ENCODE results near the gene RGPD5.
"Not testable (repeated sequence)": the region's sequence is repeated elsewhere in the genome, so short reads cannot be mapped to it uniquely, and the experiment has no call there.

Gene RGPD5

DNA sequence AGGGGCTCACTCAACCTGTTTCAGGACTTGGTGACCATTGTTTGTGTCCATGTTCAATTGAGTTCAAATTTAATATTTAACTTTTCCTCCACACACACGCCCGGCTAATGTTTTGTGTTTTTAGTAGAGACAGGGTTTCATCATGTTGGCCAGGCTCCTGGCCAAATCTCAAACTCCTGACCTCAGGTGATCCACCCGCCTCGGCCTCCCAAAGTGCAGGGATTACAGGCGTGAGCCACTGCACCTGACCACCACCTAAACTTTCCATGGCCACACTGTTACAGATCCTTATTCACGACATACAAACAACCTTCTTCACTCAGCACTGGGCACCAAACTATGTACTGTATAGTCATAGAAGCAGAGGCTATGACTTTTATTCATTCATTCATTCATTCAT is 100.0 kb downstream of the RGPD5 start:
- not testable (repeated sequence) for DNase-seq

GRCh38 chr2:109895090-109895869 is 101.2 kb downstream of the RGPD5 start:
- not testable (repeated sequence) for DNase-seq

DNA sequence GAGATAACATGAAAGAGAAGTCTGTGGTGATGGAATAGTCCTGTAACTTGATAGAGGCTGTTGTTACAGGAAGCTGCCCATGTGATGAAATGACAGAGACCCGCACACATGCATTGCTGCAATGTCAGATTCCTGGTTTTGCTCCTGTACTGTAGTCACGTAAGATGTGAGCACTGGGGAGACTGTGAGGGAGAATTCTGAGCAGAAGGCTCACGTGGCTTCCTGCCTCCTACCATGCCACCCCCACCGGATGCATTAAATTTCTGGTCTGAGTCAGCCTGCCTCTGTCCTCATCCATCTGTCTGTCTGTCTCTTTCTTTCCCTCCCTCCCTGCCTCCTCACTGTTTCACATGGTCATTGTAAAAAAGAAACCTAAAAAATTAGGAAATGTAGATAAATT is 102.1 kb downstream of the RGPD5 start:
- DNase-seq: not testable (repeated sequence)

- DNase-seq: not testable (repeated sequence)
These were observed 103.8 kb downstream of the RGPD5 start for GRCh38 chr2:109897769-109898461.

- not testable (repeated sequence) for DNase-seq
These were observed 104.6 kb downstream of the RGPD5 start, which contains the start of gene LIMS3 for GRCh38 chr2:109898462-109899336. LIMS3 (plus strand) TSS chr2:109898688; CDS start chr2:109898729, 41 bp downstream.

DNA sequence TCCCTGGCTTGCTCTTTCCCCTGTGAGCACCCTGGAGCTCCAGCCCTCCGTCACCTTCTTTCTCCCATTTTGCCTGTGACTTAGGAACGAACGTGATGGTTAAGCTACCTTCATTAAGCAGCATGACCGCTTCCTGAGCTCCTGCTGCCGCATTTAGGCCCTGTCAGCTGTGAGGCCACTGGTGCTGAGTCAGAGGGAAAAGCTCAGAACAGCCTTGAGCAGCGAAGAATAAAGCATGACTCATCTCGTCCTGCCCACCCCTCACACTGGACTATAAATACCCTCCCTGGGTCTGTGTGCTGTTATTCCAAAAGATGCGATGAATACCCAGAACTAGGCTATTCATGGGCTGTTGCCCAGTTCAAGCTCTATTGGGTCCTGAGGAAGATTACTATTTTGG is 111.7 kb downstream of the RGPD5 start:
- not testable (repeated sequence) for DNase-seq
